ENCODE results near the gene CILP2. TPM values are rescaled to one million over a fixed set of nuclear protein-coding genes. Genes with fewer than 3 reads are reported as not detected.

Gene CILP2
- total and polyA plus RNA-seq, 4 donors = 0.08 to 0.42 (median 0.09) TPM; not detected in 1

DNA sequence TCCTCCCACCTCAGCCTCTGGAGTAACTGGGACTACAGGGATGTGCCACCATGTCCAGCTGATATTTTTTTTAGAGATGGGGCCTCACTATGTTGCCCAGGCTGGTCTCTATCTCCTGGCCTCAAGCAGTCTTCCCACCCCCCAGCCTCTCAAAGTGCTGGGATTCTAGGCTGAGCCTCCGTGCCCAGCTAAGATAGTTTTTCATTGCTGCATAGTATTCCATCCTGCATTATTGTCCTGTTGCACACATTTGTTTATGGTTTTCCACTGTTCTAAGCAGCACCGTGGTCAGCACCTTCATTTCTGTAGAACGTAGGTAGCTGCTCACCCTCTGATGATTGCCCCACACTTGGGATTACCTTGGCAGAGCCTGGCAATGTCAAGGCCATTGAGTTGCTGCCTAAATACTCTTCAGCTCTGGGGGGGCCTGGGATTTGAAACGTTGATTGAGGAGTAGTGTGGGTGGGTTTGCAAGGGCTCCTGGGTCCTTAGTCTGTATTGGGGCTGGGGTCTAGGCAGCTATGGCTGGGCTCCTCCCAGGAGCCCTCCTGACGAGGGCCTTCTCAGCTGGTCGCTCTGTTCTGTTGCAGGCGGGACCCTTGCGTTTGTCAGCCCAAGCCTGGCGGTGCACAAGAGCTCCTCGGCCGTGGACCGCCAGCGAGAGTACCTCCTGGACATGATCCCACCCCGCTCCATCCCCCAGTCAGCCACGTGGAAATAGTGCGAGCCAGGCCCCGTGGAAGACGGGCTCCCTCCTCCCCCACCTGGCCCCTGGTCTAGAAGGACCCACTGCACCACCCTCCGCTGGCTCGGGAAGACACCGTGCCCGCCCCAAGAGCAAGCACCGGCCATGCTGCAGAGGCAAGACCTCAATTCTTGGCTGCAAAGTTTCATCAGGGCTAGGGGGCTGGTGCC lies 33.1 kb upstream of the CILP2 start:
- Histone ChIP-seq H3K36me3 (ENCODE audit: control insufficient read depth in 4 of 4, insufficient read depth in 3 of 4, low read depth in 1 of 4, low read length in 3 of 4) (peaks cover 17 to 70% (median 32%) of the 10 kb centered on the region in 4 donors), H3K27me3 (ENCODE audit: control insufficient read depth in 4 of 4, insufficient read depth in 4 of 4, low read length in 3 of 4) (no peaks in the 10 kb centered on the region), H3K9me3 (ENCODE audit: control insufficient read depth in 4 of 4, low read length in 3 of 4) (no peaks in the 10 kb centered on the region), H3K4me3 (ENCODE audit: low read depth in 1 of 3, low read length in 3 of 3) (no peak overlapping the region), H3K9ac (ENCODE audit: low read depth in 1 of 2, low read length in 2 of 2) (no peak overlapping the region), H3K4me1 (ENCODE audit: control insufficient read depth in 4 of 4, insufficient read depth in 4 of 4, low read length in 3 of 4) (no peaks in the 10 kb centered on the region), H3K27ac (ENCODE audit: low read depth in 1 of 2, low read length in 2 of 2) (no peak overlapping the region)
- TF ChIP-seq, protein P1, sequence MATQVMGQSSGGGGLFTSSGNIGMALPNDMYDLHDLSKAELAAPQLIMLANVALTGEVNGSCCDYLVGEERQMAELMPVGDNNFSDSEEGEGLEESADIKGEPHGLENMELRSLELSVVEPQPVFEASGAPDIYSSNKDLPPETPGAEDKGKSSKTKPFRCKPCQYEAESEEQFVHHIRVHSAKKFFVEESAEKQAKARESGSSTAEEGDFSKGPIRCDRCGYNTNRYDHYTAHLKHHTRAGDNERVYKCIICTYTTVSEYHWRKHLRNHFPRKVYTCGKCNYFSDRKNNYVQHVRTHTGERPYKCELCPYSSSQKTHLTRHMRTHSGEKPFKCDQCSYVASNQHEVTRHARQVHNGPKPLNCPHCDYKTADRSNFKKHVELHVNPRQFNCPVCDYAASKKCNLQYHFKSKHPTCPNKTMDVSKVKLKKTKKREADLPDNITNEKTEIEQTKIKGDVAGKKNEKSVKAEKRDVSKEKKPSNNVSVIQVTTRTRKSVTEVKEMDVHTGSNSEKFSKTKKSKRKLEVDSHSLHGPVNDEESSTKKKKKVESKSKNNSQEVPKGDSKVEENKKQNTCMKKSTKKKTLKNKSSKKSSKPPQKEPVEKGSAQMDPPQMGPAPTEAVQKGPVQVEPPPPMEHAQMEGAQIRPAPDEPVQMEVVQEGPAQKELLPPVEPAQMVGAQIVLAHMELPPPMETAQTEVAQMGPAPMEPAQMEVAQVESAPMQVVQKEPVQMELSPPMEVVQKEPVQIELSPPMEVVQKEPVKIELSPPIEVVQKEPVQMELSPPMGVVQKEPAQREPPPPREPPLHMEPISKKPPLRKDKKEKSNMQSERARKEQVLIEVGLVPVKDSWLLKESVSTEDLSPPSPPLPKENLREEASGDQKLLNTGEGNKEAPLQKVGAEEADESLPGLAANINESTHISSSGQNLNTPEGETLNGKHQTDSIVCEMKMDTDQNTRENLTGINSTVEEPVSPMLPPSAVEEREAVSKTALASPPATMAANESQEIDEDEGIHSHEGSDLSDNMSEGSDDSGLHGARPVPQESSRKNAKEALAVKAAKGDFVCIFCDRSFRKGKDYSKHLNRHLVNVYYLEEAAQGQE (IDR thresholded peaks at IDR 0.05) = no peak
- no peak for DNase-seq (ENCODE audit: low spot score)
- 95% methylated on average over 23 of the region's 23 CpGs for WGBS

- no peaks in the 10 kb centered on the region for H3K9me3 ChIP-seq (ENCODE audit: control insufficient read depth in 4 of 4, low read length in 3 of 4)
- no peak for TF ChIP-seq HNF4A (conservative IDR thresholded peaks at IDR 0.05)
- H3K27me3 ChIP-seq (ENCODE audit: control insufficient read depth in 4 of 4, insufficient read depth in 4 of 4, low read length in 3 of 4) = no peaks in the 10 kb centered on the region
- H3K36me3 ChIP-seq (ENCODE audit: control insufficient read depth in 4 of 4, insufficient read depth in 3 of 4, low read depth in 1 of 4, low read length in 3 of 4) = peaks cover 17 to 63% (median 28%) of the 10 kb centered on the region in 4 donors
- no peak overlapping the region for H3K9ac ChIP-seq (ENCODE audit: low read depth in 1 of 2, low read length in 2 of 2)
- no peak for DNase-seq (ENCODE audit: low spot score)
- no peaks in the 10 kb centered on the region for H3K4me1 ChIP-seq (ENCODE audit: control insufficient read depth in 4 of 4, insufficient read depth in 4 of 4, low read length in 3 of 4)
- no peak overlapping the region for H3K4me3 ChIP-seq (ENCODE audit: low read depth in 1 of 3, low read length in 3 of 3)
- H3K27ac ChIP-seq (ENCODE audit: low read depth in 1 of 2, low read length in 2 of 2) = no peak overlapping the region
- WGBS = 96% methylated on average over 27 of the region's 27 CpGs
Observed at GRCh38 chr19:19505669-19506326, 32.3 kb upstream of the CILP2 start.

DNA sequence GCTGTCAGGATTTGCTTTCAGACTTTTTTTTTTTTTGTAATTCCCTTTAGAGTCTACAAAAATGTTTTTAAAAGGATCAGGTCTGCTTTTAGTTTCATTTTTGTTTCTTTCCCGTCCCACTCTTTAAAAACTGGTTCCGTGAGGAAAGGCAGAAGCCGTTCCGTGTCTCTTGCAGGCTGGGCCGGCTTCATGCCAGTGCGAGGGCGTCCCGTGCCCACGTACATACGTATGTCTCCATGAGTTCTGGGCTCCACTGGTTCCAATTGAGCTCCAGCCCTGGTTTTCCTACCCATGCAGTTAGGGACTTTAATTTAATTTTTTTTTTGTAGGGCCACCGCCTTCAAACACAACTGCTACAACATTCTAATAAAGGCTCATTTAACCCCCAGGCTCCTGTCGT lies 31.5 kb upstream of the CILP2 start:
- H3K4me1 ChIP-seq (ENCODE audit: control insufficient read depth in 4 of 4, insufficient read depth in 4 of 4, low read length in 3 of 4) = no peaks in the 10 kb centered on the region
- no peaks in the 10 kb centered on the region for H3K9me3 ChIP-seq (ENCODE audit: control insufficient read depth in 4 of 4, low read length in 3 of 4)
- H3K27me3 ChIP-seq (ENCODE audit: control insufficient read depth in 4 of 4, insufficient read depth in 4 of 4, low read length in 3 of 4) = no peaks in the 10 kb centered on the region
- TF ChIP-seq FOXA2 (IDR thresholded peaks at IDR 0.05) (no peak), NR2F2 (IDR thresholded peaks at IDR 0.05) (no peak), HNF4A (conservative IDR thresholded peaks at IDR 0.05) (no peak), GABPA (IDR thresholded peaks at IDR 0.05 in 1 of 2, conservative IDR thresholded peaks at IDR 0.05 in 1 of 2) (no peak), FOXA1 (IDR thresholded peaks at IDR 0.05) (no peak), JUND (IDR thresholded peaks at IDR 0.05) (no peak), TAF1 (conservative IDR thresholded peaks at IDR 0.05) (no peak), YY1 (IDR thresholded peaks at IDR 0.05) (no peak), MAX (IDR thresholded peaks at IDR 0.05) (no peak), SP1 (IDR thresholded peaks at IDR 0.05) (no peak), HNF4G (IDR thresholded peaks at IDR 0.05) (no peak)
- TF ChIP-seq, protein P1 (IDR thresholded peaks at IDR 0.05) = no peak
- TF ChIP-seq, protein P2, sequence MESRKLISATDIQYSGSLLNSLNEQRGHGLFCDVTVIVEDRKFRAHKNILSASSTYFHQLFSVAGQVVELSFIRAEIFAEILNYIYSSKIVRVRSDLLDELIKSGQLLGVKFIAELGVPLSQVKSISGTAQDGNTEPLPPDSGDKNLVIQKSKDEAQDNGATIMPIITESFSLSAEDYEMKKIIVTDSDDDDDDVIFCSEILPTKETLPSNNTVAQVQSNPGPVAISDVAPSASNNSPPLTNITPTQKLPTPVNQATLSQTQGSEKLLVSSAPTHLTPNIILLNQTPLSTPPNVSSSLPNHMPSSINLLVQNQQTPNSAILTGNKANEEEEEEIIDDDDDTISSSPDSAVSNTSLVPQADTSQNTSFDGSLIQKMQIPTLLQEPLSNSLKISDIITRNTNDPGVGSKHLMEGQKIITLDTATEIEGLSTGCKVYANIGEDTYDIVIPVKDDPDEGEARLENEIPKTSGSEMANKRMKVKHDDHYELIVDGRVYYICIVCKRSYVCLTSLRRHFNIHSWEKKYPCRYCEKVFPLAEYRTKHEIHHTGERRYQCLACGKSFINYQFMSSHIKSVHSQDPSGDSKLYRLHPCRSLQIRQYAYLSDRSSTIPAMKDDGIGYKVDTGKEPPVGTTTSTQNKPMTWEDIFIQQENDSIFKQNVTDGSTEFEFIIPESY (IDR thresholded peaks at IDR 0.05) = no peak
- TF ChIP-seq, protein P3, sequence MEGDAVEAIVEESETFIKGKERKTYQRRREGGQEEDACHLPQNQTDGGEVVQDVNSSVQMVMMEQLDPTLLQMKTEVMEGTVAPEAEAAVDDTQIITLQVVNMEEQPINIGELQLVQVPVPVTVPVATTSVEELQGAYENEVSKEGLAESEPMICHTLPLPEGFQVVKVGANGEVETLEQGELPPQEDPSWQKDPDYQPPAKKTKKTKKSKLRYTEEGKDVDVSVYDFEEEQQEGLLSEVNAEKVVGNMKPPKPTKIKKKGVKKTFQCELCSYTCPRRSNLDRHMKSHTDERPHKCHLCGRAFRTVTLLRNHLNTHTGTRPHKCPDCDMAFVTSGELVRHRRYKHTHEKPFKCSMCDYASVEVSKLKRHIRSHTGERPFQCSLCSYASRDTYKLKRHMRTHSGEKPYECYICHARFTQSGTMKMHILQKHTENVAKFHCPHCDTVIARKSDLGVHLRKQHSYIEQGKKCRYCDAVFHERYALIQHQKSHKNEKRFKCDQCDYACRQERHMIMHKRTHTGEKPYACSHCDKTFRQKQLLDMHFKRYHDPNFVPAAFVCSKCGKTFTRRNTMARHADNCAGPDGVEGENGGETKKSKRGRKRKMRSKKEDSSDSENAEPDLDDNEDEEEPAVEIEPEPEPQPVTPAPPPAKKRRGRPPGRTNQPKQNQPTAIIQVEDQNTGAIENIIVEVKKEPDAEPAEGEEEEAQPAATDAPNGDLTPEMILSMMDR (IDR thresholded peaks at IDR 0.05; ENCODE audit: low read depth, low read length, missing input control) = no peak
- peaks cover 17 to 55% (median 22%) of the 10 kb centered on the region in 4 donors for H3K36me3 ChIP-seq (ENCODE audit: control insufficient read depth in 4 of 4, insufficient read depth in 3 of 4, low read depth in 1 of 4, low read length in 3 of 4)
- H3K27ac ChIP-seq (ENCODE audit: low read depth in 1 of 2, low read length in 2 of 2) = no peak overlapping the region
- DNase-seq (ENCODE audit: low spot score) = no peak
- H3K9ac ChIP-seq (ENCODE audit: low read depth in 1 of 2, low read length in 2 of 2) = no peak overlapping the region
- WGBS = 91% methylated on average over 12 of the region's 12 CpGs
- no peak overlapping the region for H3K4me3 ChIP-seq (ENCODE audit: low read depth in 1 of 3, low read length in 3 of 3)

All from liver (tissue), 9 donors.